Activated CD4-positive, alpha-beta T cell treated with anti-CD3 and anti-CD28 coated beads, Interleukin-2, amount 50 U/mL, for 16 hours (primary cell): Measurements from ENCODE around the gene UGDH.
"Not testable (repeated sequence)": the region's sequence is repeated elsewhere in the genome, so short reads cannot be mapped to it uniquely, and the experiment has no call there.

Experiments
- DNase-seq: peaks from one replicate; pipeline ENCODE4 v3.0.0-alpha.2; 2020

The UGDH gene

DNA sequence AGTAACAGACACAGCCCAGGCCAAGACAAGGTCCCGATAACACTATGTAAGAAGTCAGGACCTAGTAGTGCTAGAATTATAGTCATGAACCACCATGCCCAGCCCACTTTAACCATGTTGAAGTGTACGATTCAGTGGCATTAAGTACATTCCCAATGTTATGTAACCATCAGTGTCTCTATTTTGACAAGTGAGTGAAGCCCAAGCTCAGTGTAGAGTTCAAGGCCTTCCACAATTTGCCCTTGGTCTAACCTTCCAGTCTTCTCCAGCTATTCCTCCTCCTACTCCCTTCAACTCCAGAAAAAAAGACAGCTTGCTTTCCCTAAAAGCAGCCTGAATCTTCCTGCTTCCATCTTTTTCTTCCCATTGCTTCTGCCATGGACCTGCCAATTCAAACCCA, 36.9 kb downstream of the UGDH start:
- DNase-seq = no peak

DNA sequence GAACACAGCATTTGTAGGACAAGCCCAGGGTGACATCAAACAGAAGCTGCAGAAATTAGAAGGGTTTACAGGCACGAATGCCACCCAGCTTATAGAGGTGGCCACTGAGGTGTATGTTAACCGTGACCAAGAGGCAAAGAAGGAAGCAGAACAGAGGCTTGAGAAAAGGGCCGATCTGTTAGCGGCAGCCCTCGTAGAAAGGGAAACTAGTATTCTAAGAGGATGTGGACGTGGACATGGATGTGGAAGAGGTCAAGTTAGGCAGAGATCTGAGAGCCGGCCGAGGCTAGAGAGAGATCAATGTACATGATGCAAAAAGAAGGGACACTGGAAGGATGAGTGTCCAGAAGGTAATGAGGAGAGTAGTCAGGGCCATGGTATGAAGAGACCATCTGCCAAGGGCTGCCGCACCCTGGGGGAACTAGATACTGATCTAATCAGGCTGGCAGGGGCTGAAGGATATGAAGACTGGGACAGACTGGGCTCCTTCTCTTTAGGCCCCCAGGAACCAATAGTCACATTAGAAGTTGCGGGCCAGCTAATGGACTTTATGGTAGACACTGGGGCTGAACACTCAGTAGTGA, 40.9 kb downstream of the UGDH start:
- DNase-seq = no peak

DNA sequence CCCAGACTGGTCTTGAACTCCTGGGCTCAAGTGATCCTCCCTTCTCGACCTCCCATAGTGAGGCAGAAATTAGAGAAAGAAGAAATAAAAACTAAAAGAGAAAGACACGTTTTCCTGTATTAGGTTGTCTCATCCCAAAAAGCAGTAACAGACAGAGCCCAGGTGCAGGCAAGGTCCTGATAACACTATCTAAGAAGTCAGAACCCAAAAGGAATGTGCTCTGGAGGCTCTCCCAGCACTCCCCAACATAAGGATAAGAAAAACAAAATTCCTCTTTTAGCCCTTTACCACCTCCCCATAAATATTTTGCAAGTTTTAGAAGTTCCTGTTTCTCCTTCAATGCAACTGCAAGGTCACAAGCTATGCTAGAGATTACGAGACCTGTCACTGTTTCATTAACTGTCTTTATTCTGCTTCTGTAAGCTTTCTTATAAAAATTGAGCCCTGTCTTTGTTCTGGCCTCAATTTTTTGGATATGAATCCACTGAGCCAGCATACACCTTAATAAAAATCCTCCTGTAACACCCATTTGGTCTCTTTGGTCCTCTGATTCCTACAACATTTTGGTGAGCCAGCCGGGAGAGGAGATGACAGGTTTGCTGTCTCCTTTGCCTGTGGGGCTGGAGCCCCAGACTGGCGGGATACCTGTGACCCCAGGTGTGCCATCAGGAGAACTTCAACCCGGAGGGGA, 42.5 kb downstream of the UGDH start:
- no peak for DNase-seq

DNA sequence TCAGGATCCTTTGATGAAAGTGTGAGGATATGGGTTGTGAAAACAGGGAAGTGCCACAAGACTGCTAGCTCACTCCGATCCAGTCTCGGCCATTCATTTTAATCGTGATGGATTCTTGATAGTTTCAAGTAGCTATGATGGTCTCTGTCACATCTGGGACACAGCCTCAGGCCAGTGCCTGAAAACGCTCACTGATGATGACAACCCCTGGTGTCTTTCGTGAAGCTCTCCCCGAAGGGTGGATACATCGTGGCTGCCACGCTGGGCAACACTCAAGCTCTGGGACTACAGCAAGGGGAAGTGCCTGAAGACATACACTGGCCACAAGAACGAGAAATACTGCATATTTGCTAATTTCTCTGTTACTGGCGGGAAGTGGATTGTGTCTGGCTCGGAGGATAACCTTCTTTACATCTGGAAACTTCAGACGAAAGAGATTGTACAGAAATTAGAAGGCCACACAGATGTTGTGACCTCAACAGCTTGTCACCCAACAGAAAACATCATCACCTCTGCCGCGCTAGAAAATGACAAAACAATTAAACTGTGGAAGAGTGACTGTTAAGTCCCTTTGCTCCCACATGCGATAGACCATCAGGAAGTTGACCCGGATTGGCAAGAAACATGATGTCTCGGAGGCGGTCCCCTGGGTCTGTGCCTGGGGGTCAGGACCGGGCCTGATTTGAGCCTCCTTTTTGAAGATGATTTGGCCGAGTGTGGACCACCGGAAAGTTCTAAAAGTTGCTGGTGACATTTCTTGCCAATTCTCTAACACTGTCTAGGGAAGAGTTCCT, 46.1 kb downstream of the UGDH start:
- DNase-seq = no peak

DNA sequence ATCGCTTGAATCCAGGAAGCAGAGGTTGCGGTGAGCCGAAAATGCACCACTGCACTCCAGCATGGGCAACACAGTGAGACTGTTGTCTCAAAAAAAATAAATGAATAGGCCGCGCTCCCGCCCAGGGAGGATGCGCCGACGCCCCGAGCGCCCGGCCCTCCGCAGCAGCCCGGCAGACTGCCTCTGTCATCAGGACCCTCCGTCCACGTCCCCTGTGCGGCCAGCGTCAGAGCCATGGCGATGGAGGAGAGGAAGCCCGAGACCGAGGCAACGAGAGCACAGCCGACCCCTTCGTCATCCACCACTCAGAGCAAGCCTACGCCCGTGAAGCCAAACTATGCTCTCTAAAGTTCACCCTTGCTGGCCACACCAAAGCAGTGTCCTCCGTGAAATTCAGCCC, 47.0 kb downstream of the UGDH start:
- no peak for DNase-seq

DNA sequence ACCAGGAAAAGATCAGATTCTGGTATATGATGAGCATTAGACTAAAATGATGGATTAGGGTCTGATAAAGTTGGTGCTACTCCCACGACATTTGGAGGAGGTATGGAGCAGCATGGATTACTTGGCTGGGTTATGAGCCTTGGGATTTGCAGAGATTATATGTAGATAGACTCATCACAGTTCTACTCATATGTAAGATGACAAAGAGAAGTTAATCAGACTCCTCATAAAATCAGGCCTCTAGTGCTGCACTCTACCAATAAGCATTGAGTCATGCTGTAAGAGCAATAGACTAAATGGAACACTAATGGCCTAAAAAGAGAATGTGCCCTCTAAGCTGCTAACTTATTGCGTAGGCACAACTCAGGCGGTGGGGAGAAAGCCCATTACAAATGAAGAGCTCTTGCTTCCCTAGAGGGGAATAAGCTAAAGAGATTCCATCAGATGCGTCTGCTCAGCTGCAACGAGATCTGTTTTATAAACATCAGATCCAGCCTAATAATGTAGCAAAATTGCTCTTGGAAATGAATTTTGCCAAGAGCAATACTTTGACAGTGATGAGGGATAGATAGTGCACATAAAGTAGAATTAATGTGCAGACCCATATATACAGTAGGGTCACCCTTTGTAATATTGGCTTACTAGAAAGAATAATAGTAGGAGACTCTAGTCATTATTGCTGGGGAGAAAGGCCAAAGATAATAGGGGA, 50.9 kb downstream of the UGDH start:
- DNase-seq = no peak

DNA sequence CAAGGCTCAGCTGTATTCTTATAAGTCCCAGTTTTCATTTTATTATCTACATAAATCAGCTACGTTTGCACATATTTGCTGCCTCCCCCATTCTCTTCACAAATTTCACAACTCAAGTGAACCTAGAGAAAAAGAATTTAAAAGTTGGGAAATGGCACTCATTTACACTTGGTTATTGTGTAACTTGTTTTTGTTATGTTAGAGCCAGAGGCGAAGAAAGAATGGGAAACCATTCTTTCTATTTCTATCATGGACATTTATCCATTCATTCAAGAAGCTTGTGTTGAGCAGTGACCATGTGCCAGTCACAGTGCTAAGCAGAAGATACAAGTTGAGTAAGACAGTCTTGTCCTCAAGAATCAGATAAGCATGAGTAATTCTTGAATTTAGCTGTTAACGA, 54.8 kb downstream of the UGDH start:
- DNase-seq = no peak

DNA sequence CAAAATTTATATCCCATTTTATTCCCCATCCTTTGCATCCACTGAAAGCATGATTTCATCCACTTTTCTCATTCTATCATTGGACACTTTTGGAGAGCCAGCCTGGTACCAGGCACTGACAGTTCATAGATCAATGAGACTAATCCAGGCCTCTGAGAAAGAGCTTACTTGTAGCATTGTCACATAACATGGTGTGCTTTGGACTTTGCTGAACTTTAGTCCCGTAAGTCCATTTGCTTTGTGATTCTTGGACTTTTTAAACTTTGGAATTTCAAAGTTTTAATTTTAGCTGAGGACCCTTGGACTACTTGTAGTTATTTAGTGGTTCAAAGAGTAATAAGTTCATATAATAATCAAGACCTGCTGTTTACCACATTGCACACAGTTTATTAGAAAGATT, 56.8 kb downstream of the UGDH start:
- DNase-seq = no peak

DNA sequence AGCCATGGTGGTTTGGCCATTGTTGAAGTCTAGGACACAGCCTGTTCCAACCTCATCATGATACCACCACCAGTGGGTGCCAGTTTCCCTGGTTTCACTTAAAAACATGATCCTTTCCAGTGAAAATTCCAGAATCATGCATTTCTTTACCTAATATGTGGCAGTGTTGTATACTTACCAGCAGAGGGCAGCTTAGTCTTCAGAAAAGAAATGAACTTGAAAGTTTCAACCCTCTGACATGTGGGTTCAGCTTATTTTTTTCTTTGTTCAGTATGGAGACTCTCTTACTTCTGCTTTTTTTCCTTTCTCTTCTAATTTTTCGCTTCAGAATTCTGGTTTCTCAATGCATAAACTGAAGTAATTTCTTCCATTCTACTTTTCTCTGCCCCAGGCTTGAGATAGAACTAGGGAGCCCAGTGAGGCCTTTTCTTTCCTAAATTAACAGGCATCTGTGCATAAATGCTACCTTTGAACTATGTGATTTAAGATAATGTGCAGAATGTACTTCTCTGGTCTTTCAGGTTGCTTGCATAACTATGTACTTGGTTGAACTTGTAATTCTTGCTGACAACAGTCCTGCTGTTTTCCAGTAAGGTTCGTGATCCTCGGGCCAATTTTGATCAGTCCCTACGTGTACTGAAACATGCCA, 57.7 kb downstream of the UGDH start:
- DNase-seq = peak; percentile 52

DNA sequence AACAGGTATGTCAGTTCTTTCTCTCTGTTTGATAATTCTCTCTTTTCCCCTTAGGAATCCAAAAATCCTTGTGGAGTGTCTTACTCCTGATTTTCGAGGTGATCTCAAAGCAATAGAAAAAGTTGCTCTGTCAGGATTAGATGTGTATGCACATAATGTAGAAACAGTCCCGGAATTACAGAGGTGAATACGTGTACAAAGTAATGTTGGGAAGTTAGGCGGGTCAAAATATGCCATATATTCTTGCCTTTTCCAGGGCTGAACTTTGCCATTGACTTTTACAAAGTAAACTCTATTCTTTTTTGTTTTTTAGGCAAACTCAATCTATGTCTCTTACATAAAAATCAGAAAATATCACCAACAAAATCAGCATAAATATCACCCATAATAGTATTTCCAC, 59.8 kb downstream of the UGDH start:
- no peak for DNase-seq

DNA sequence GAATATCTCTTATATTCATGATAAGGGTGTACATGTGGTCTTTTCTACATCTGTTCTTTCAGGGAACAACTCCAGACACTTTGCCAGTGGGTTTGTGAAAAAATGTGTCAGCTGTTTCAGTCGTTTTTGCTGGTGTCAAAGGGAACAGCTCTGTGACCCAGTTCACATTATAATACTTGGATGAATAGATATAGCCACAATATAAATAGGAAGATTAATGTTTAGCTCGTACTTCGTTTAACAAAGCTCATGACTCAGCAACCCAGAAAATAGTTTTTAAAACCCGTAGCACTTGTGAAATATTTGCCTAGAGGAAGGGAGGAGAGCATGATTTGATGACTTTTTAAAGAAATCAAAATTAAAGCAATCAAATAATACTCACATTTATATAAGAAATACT, 60.5 kb downstream of the UGDH start:
- DNase-seq = no peak

DNA sequence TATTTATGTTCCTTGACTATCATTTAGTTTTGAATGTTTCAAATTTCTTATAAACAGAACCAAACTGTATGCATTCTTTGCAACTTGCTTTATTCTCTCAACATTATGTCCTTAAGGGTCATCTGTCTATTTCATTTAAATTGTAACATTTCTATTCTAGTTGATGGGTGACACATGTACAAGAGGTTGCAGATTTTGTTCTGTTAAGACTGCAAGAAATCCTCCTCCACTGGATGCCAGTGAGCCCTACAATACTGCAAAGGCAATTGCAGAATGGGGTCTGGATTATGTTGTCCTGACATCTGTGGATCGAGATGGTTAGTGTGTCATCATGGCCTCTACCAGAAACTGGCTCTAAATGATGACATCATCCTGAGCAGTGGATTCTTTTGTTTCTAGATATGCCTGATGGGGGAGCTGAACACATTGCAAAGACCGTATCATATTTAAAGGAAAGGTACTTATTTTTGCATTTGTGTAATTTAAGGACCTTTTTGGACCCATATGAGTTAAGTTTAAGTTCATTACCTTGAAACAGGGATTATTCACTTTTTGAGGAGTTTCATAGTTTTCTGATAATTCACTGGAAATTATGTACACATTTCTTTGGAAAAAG, 62.2 kb downstream of the UGDH start:
- DNase-seq = peak; percentile 59

DNA sequence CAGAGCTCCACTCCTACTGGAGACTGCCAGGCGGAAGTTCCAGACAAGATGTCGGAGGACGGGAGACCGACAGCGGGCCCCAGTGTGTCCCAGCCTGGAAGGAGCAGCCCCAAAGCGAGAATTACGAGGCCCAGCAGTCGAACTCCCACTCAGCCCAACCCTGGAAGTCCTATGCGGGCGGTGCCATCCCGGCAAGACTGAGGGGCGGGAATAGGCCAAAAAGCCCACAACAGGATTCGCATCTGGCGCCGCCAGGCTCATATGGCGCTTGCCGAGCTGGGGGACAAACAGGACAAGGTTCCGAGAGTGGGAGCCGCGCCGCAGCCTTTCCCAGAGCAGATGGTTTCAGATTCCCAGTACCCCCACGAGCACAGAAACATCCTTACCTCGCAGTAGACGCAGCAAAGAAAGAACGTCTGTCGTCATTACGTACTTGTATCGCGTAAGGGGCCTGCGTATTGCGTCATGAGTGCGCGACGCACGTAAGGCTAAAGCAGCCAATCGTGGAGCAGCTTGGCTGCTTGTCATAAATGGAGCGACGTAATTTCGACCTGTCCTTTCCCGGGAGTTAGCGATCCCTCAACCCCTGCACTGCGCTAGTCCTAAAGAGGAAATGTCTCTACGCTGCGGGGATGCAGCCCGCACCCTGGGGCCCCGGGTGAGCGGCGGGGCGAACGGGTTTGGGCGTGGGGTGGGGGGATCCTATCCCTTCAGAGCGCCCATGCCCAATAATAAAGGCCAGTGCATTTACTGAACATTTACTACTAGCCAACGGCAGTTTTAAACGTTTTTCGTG, 68.5 kb downstream of the UGDH start, which contains the start of the genes LIAS and RPL9:
LIAS (plus strand) TSS at position 552 of the 796 bp plus-strand sequence; CDS start at position 614, 62 bp downstream.
RPL9 (minus strand) TSS at position 418 of the 796 bp plus-strand sequence. CDS start 483 bp downstream, outside the sequence.
- peak; percentile 97 for DNase-seq

DNA sequence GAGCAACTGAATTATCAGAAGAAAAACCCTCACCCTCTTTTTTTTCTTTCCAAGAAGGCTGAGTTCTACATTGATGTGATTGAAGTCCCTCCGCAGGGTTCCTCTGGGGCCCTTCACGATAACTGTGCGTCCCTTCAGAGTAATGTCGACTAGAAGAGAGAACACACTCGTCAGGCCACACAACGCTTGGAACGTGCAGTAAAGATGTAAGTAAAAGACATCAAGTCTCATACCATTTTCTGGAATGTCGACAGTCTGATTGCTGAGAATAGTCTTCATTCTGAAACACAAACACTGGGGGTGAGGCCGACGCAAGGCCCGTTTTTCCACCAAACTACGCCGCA, 69.1 kb downstream of the UGDH start:
- not testable (repeated sequence) for DNase-seq

DNA sequence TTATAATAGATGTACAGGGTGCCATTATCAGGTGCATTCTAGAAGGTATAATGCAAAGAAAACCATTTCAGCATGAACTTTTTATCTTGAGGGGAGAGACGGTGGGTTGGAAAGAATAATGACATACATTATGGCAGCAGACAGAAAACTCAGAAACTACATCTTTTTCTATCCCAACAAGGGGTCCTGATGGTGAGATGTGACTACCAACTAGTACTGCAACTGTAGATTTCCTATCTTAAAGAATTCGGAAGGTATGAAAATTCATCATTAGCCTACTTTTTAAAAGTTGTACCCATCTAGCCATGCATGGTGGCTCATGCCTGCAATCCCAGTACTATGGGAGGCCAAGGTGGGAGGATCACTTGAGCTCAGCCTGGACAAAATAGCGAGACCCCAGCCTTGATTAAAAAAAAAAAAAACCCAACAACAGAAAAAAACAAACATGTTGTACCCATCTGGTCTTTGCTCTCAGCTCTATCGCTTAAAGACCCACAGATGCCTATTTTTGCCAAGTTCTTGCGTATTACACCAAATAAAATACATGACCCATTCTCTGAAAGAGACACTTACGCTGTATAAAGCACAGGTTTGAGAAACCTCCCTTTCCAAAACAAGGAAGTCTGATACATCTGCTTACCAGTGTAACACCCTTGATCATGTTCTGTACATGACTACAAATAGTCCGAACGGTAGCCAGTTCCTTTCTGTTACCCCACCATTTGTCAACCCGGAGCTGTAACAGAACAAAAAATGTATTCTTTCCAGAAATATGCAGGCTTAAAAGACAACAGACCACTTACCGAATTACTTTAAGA, 70.1 kb downstream of the UGDH start:
- no peak for DNase-seq

DNA sequence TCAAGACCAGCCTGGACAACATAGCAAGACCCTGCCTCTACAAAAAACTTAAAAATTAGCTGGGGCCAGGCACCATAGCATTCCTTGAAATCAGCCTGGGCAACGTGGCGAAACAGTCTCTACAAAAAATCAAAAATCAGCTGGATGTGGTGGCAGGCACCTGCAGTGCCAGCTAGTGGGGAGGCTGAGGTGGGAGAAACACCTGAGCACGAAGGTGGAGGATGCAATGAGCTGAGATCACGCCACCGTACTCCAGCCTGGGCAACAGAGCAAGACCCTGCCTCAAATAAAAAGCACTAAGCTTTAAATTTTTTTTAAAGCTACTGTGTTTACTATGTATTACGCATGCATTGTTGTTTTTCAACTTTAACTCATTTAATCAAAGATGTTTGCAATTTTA, 71.8 kb downstream of the UGDH start:
- DNase-seq = no peak

DNA sequence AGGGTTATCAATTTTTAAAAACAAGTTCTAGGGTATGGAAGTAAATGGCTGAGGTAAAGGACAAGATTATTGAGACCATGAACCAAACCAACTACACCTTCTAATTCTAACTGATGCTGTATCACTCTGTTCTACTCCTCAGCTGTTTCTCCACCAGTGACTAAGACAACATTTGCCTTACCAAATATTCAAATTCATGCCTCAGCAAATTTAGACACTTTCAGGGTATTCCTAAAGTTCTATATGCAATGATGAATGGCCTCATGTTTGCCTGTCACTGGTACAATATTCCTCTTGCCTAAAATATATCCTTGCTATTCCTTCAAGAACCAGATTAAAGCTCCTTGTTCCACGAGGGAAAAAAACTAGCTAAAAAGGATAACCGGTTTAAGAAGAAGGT, 73.5 kb downstream of the UGDH start:
- DNase-seq = no peak

DNA sequence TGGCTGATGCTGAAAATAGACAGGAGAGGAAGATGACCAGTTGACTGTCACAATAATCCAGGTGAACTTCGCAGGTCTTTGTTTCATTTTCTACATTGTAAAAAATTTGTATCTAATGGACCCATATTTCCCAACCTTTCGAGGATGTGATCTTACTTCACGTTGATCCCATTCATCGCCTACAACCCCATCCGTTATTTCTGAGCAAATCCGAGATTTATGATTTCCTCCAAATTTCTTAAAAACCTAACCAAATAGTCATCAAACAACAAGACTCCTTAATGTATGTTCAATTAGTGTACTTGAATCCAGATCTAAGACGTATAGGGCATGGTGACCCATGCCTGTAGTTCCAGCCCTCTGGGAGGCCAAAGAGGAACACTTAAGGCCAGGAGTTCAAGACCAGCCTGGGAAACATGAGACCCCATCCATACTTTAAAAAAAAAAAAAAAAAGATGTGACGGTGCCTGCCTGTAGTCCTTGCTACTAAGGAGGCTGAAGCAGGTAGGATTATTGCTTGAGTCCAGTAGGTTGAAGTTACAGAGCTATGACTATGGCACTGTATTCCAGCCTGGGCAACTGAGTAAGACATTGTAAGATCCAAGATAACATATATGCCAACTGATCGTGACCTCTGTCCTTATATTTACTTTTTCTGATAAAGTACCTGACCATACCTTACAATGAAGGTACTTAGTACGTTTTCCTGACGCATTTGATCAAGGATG, 74.2 kb downstream of the UGDH start:
- no peak for DNase-seq

DNA sequence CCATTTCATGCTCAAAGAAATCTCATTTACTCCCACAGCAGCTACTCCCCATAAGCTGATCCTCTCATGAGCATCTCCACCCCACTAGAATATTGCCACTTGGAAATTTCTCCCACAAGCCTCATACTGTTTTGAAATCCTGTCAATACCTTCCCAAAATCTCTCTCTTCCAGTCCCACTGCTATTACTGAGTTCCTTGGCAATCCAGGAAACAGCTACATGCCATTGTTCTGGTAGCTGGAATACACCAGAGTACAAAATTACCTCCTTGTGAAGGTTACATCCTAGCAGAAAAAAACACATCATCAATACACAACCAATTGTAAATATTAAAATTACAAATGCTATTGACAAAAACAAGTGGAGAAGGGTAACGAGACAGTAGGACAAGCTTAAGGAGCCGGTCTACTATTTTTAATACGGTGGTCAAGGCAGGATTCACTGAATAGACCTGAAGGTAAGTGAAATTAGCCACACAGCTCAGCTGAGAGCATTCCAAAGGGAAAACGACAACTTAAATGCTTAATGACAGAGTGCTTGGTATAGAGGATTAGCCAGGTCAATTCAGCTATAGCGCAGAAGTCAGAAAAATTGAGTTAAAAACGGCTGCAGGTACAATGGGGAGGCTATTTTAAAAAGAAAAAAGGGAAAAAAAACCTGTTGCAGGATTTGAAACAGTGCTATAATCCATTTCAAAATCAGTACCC, 74.9 kb downstream of the UGDH start:
- no peak for DNase-seq
